Measurements from ENCODE around the gene ARMC6. TPM values are rescaled to one million over a fixed set of nuclear protein-coding genes. Genes with fewer than 3 reads are reported as not detected.

The ARMC6 gene
- total RNA-seq, 1 donor from 2014 or later, result 36.0 TPM

GRCh38 chr19:19057317-19057716 lies 23.9 kb downstream of the ARMC6 start:
- Histone ChIP-seq H3K9ac (ENCODE audit: low read length) (no peak overlapping the region), H3K9me3 (ENCODE audit: insufficient read depth, low read depth, low read length) (no peaks in the 10 kb centered on the region), H4K20me1 (ENCODE audit: insufficient read depth, low read length) (peaks cover 6% of the 10 kb centered on the region), H3K27me3 (ENCODE audit: insufficient read depth, low read length) (no peaks in the 10 kb centered on the region), H3K36me3 (ENCODE audit: insufficient read depth, low read length) (peaks cover 12% of the 10 kb centered on the region), H3K79me2 (ENCODE audit: insufficient read depth, low read length) (no peaks in the 10 kb centered on the region), H3K4me2 (ENCODE audit: low read length) (no peak overlapping the region), H2AFZ (ENCODE audit: low read depth, low read length) (no peak overlapping the region), H3K27ac (ENCODE audit: low read depth, low read length) (no peak overlapping the region), H3K4me1 (ENCODE audit: insufficient read depth, low read length) (peaks cover 5% of the 10 kb centered on the region), H3K4me3 (ENCODE audit: insufficient read depth, low read depth, low read length) (no peak overlapping the region)
- Mint-ChIP-seq H3K9me3 (ENCODE audit: unreplicated experiment) (no peaks in the 10 kb centered on the region), H3K4me1 (ENCODE audit: low read depth, unreplicated experiment) (peaks cover 1% of the 10 kb centered on the region), H3K36me3 (ENCODE audit: low read depth, unreplicated experiment) (peaks cover 16% of the 10 kb centered on the region), H3K27ac (ENCODE audit: unreplicated experiment) (no peak overlapping the region), H3K27me3 (ENCODE audit: low read depth, unreplicated experiment) (no peaks in the 10 kb centered on the region), H3K4me3 (ENCODE audit: unreplicated experiment) (no peak overlapping the region)
- TF ChIP-seq EZH2 (IDR thresholded peaks at IDR 0.05; ENCODE audit: insufficient read depth, low read length) (no peak), CTCF (IDR thresholded peaks at IDR 0.05; ENCODE audit: insufficient read depth, low read depth, low read length) (no peak)
- no peak for FAIRE-seq
- no peak for DNase-seq (ENCODE audit: low read depth)

- Histone ChIP-seq H3K27me3 (ENCODE audit: insufficient read depth, low read length) (no peaks in the 10 kb centered on the region), H3K36me3 (ENCODE audit: insufficient read depth, low read length) (peaks cover 10% of the 10 kb centered on the region), H2AFZ (ENCODE audit: low read depth, low read length) (no peak overlapping the region), H3K79me2 (ENCODE audit: insufficient read depth, low read length) (no peaks in the 10 kb centered on the region), H3K4me1 (ENCODE audit: insufficient read depth, low read length) (peaks cover 6% of the 10 kb centered on the region), H3K9me3 (ENCODE audit: insufficient read depth, low read depth, low read length) (no peaks in the 10 kb centered on the region), H3K27ac (ENCODE audit: low read depth, low read length) (no peak overlapping the region), H3K9ac (ENCODE audit: low read length) (no peak overlapping the region), H4K20me1 (ENCODE audit: insufficient read depth, low read length) (peaks cover 6% of the 10 kb centered on the region), H3K4me3 (ENCODE audit: insufficient read depth, low read depth, low read length) (no peak overlapping the region), H3K4me2 (ENCODE audit: low read length) (no peak overlapping the region)
- Mint-ChIP-seq H3K9me3 (ENCODE audit: unreplicated experiment) (no peaks in the 10 kb centered on the region), H3K27me3 (ENCODE audit: low read depth, unreplicated experiment) (no peaks in the 10 kb centered on the region), H3K4me3 (ENCODE audit: unreplicated experiment) (no peak overlapping the region), H3K36me3 (ENCODE audit: low read depth, unreplicated experiment) (peaks cover 16% of the 10 kb centered on the region), H3K27ac (ENCODE audit: unreplicated experiment) (no peak overlapping the region), H3K4me1 (ENCODE audit: low read depth, unreplicated experiment) (peaks cover 5% of the 10 kb centered on the region)
- no peak for FAIRE-seq
- TF ChIP-seq CTCF (IDR thresholded peaks at IDR 0.05; ENCODE audit: insufficient read depth, low read depth, low read length) (no peak), EZH2 (IDR thresholded peaks at IDR 0.05; ENCODE audit: insufficient read depth, low read length) (no peak)
- no peak for DNase-seq (ENCODE audit: low read depth)
Measured at GRCh38 chr19:19057720-19058119, 24.3 kb downstream of the ARMC6 start.

- TF ChIP-seq EZH2 (IDR thresholded peaks at IDR 0.05; ENCODE audit: insufficient read depth, low read length) (no peak), CTCF (IDR thresholded peaks at IDR 0.05; ENCODE audit: insufficient read depth, low read depth, low read length) (no peak)
- no peak overlapping the region for H2AFZ ChIP-seq (ENCODE audit: low read depth, low read length)
- H3K27ac ChIP-seq (ENCODE audit: low read depth, low read length), result no peak overlapping the region
- no peak overlapping the region for H3K9ac ChIP-seq (ENCODE audit: low read length)
- peaks cover 10% of the 10 kb centered on the region for H3K36me3 ChIP-seq (ENCODE audit: insufficient read depth, low read length)
- H3K27ac Mint-ChIP-seq (ENCODE audit: unreplicated experiment), result no peak overlapping the region
- no peaks in the 10 kb centered on the region for H3K79me2 ChIP-seq (ENCODE audit: insufficient read depth, low read length)
- no peak for DNase-seq (ENCODE audit: low read depth)
- H3K27me3 ChIP-seq (ENCODE audit: insufficient read depth, low read length), result no peaks in the 10 kb centered on the region
- H3K4me3 ChIP-seq (ENCODE audit: insufficient read depth, low read depth, low read length), result no peak overlapping the region
- peaks cover 6% of the 10 kb centered on the region for H4K20me1 ChIP-seq (ENCODE audit: insufficient read depth, low read length)
- peaks cover 12% of the 10 kb centered on the region for H3K4me1 ChIP-seq (ENCODE audit: insufficient read depth, low read length)
- no peaks in the 10 kb centered on the region for H3K9me3 Mint-ChIP-seq (ENCODE audit: unreplicated experiment)
- no peaks in the 10 kb centered on the region for H3K27me3 Mint-ChIP-seq (ENCODE audit: low read depth, unreplicated experiment)
- peaks cover 16% of the 10 kb centered on the region for H3K36me3 Mint-ChIP-seq (ENCODE audit: low read depth, unreplicated experiment)
- no peak for FAIRE-seq
- H3K4me3 Mint-ChIP-seq (ENCODE audit: unreplicated experiment), result no peak overlapping the region
- H3K4me1 Mint-ChIP-seq (ENCODE audit: low read depth, unreplicated experiment), result peaks cover 8% of the 10 kb centered on the region
- H3K4me2 ChIP-seq (ENCODE audit: low read length), result no peak overlapping the region
- H3K9me3 ChIP-seq (ENCODE audit: insufficient read depth, low read depth, low read length), result no peaks in the 10 kb centered on the region
Measured at GRCh38 chr19:19059018-19059836, 25.8 kb downstream of the ARMC6 start.

All from astrocyte (in vitro differentiated cells and primary cell).